Gastroesophageal sphincter (tissue), 3 donors: ENCODE measurements around the gene MACC1.

Experiments used
- CTCF ChIP-seq, 4 experiments: fragments of 200-600 bp in 2 of 4; fragments of 450-650 bp in 2 of 4; sonication (generic) in 1 of 4; IDR thresholded peaks; one replicate each; pipeline ENCODE4 v1.5.1; 2017 to 2019; ENCODE audit warnings: antibody characterized with exemption in 4 of 4, mild to moderate bottlenecking in 2 of 4, moderate library complexity in 2 of 4
- POLR2A ChIP-seq, 2 donors: fragments of 450-650 bp; IDR thresholded peaks; one replicate each; pipeline ENCODE4 v1.6.1; 2017; ENCODE audit warnings: antibody characterized with exemption in 2 of 2, mild to moderate bottlenecking in 2 of 2, moderate library complexity in 1 of 2

GRCh38 chr7:20141002-20141345 lies 76.2 kb downstream of the MACC1 start:
- no peak for TF ChIP-seq POLR2A (IDR thresholded peaks at IDR 0.05)
- no peak for TF ChIP-seq CTCF (IDR thresholded peaks at IDR 0.05)
